ENCODE results near the gene MEX3B. TPM values are rescaled to one million over a fixed set of nuclear protein-coding genes. Genes with fewer than 3 reads are reported as not detected.

MEX3B gene
- total RNA-seq, 1 experiment from 2014 or later: 11.0 TPM

- Mint-ChIP-seq H3K9me3 (no peaks in the 10 kb centered on the region; a peak in 1 of 5 replicates), H3K27me3 (ENCODE audit: low read depth) (peaks cover 66% of the 10 kb centered on the region), H3K4me1 (peaks cover 19 to 32% of the 10 kb centered on the region in 2 experiments), H3K4me3 (peak overlapping the region; percentile 9 to 84; a peak in 4 of 5 replicates), H3K27ac (no peak overlapping the region), H3K36me3 (ENCODE audit: insufficient read depth in 1 of 3, low read depth in 3 of 3) (no peaks in the 10 kb centered on the region; a peak in 1 of 7 replicates)
- peaks cover 9% of the 10 kb centered on the region; the same call in 1 of the 2 replicates for H3K27me3 ChIP-seq (ENCODE audit: insufficient read depth, low read length)
- peaks cover 13% of the 10 kb centered on the region; the same call in 1 of the 2 replicates for H3K4me1 ChIP-seq (ENCODE audit: insufficient read depth, low read length)
- no peak overlapping the region for H3K18ac ChIP-seq (ENCODE audit: insufficient read length, low read depth, low read length)
- H2BK5ac ChIP-seq (ENCODE audit: insufficient read length, low read length): no peak overlapping the region
- H3K23ac ChIP-seq (ENCODE audit: insufficient read length, low read depth, low read length): no peak overlapping the region
- H4K91ac ChIP-seq (ENCODE audit: insufficient read length, low read depth, low read length): no peak overlapping the region
- H4K8ac ChIP-seq (replicated peaks; ENCODE audit: insufficient read length, low read depth, low read length): no peak overlapping the region
- no peaks in the 10 kb centered on the region for H3K9me3 ChIP-seq (ENCODE audit: control insufficient read depth, low read depth, low read length)
- H4K5ac ChIP-seq (ENCODE audit: insufficient read length, low read depth, low read length): no peak overlapping the region
- no peak overlapping the region for H2AK5ac ChIP-seq (ENCODE audit: insufficient read length, low read length)
- no peak overlapping the region for H3K9ac ChIP-seq (ENCODE audit: extremely low read depth, insufficient read length, low read length)
- no peaks in the 10 kb centered on the region for H4K20me1 ChIP-seq (ENCODE audit: control insufficient read depth, insufficient read depth, insufficient read length)
- no peak overlapping the region for H2BK15ac ChIP-seq (ENCODE audit: low read depth, low read length)
- H3K14ac ChIP-seq (ENCODE audit: insufficient read depth, low read length): no peak overlapping the region
- H3K56ac ChIP-seq (ENCODE audit: insufficient read length, low read depth, low read length): no peak overlapping the region
- peaks cover 9% of the 10 kb centered on the region for H3K23me2 ChIP-seq (ENCODE audit: insufficient read length, low read depth, low read length, poor library complexity, severe bottlenecking)
- no peak overlapping the region for H3T11ph ChIP-seq (ENCODE audit: low read length)
- no peak overlapping the region for H2BK12ac ChIP-seq (ENCODE audit: insufficient read length, low read depth, low read length)
- no peak overlapping the region for H3K27ac ChIP-seq (ENCODE audit: insufficient read length, low read depth, low read length)
- no peak overlapping the region for H2BK20ac ChIP-seq (ENCODE audit: low read depth, low read length, poor library complexity, severe bottlenecking)
- no peak overlapping the region for H2BK120ac ChIP-seq (ENCODE audit: low read depth, low read length, poor library complexity, severe bottlenecking)
- no peaks in the 10 kb centered on the region for H3K79me2 ChIP-seq (ENCODE audit: insufficient read depth, low read length)
- no peak for TF ChIP-seq CTCF (conservative IDR thresholded peaks at IDR 0.05)
- peak overlapping the region; percentile 95 for H3K4me2 ChIP-seq (ENCODE audit: insufficient read depth, insufficient read length, low read length)
- DNase-seq: no peak
- H3K4ac ChIP-seq (ENCODE audit: low read depth, low read length): no peak overlapping the region
- no peaks in the 10 kb centered on the region for H3K79me1 ChIP-seq (ENCODE audit: insufficient read depth, low read depth, low read length, poor library complexity, severe bottlenecking)
- H2AFZ ChIP-seq (ENCODE audit: low read length): no peak overlapping the region
- WGBS (ENCODE audit: extremely low coverage, insufficient read length, low lambda C conversion rate): no CpG with 5 or more reads among the region's 7 CpGs
Observed at GRCh38 chr15:82056958-82057823, 11.4 kb upstream of the MEX3B start.

Measured in H9 (cell line).